Measurements from ENCODE around the gene ASCL5.

GRCh38 chr1:201092738-201093137, 34.2 kb downstream of the ASCL5 start:
- TF ChIP-seq CTCF (conservative IDR thresholded peaks at IDR 0.05; ENCODE audit: low read length) (no peak), EZH2phosphoT487 (IDR thresholded peaks at IDR 0.05; ENCODE audit: borderline replicate concordance) (no peak)

Measured in Loucy (cell line).